Sigmoid colon (tissue), 7 donors: Measurements from ENCODE around the gene SERPINA9. TPM values are rescaled to one million over a fixed set of nuclear protein-coding genes. Genes with fewer than 3 reads are reported as not detected.

Source experiments
- DNase-seq: peaks from one replicate; pipeline ENCODE4 v3.0.0-alpha.2; 2019
- H3K27ac ChIP-seq, 4 donors: fragments of 200-600 bp; sonication (generic); one replicate each; pipeline ENCODE4 v1.5.1; 2016 to 2019; ENCODE audit warnings: mild to moderate bottlenecking in 1 of 4
- H3K27me3 ChIP-seq, 3 donors: fragments of 200-600 bp; sonication (generic); one replicate each; pipeline ENCODE4 v1.5.1; 2019; ENCODE audit warnings: mild to moderate bottlenecking in 1 of 3
- H3K36me3 ChIP-seq, 4 donors: fragments of 200-600 bp; sonication (generic); one replicate each; pipeline ENCODE4 v1.5.1; 2016 to 2019
- H3K4me1 ChIP-seq, 4 donors: fragments of 200-600 bp; sonication (generic); one replicate each; pipeline ENCODE4 v1.5.1; 2017 to 2019
- H3K4me3 ChIP-seq, 4 donors: fragments of 200-600 bp; sonication (generic); one replicate each; pipeline ENCODE4 v1.5.1; 2017 to 2019; ENCODE audit warnings: mild to moderate bottlenecking in 2 of 4, moderate library complexity in 1 of 4
- H3K9me3 ChIP-seq, 4 donors: fragments of 200-600 bp in 3 of 4; sonication (generic) in 3 of 4; one replicate each; pipeline versions ENCODE4 v1.5.1 to v1.6.1; 2013 to 2019
- EP300 ChIP-seq, 4 donors: sonication (generic); formaldehyde crosslinking; IDR thresholded peaks; one replicate each; pipeline ENCODE4 v1.6.1; 2017; ENCODE audit warnings: antibody characterized with exemption in 4 of 4
- POLR2A ChIP-seq, 2 donors: fragments of 450-650 bp; IDR thresholded peaks; one replicate each; pipeline ENCODE4 v1.6.1; 2016; ENCODE audit warnings: antibody characterized with exemption in 2 of 2, mild to moderate bottlenecking in 2 of 2, moderate library complexity in 2 of 2
- POLR2AphosphoS5 ChIP-seq, 4 donors: sonication (generic); formaldehyde crosslinking; IDR thresholded peaks; one replicate each; pipeline ENCODE4 v1.6.1; 2017; ENCODE audit warnings: antibody characterized with exemption in 4 of 4
- WGBS, 2 donors: extraction: QIAGEN DNeasy Blood & Tissue Kit; methylation state at CpG; one replicate each; pipeline ENCODE4 v1.1.7; 2013; 5-methylcytosine and 5-hydroxymethylcytosine counted together
- intact Hi-C: fragments of 100-400 bp; cut with DNase I; formaldehyde crosslinking; loops from one replicate; pipeline ENCODE4 v1.15.1; 2023
- polyA plus RNA-seq, 3 donors: library from polyadenylated mRNA; stranded (reverse); fragments of 200-250 nt; gene quantifications; one replicate each; pipeline ENCODE4 v1.2.3, GENCODE V29; 2013
- total RNA-seq, 4 donors: library from RNA; depleted of rRNA; stranded (reverse); fragments of >200 nt; gene quantifications; one replicate each; pipeline ENCODE4 v1.1.0, GENCODE V29; 2016
- TF ChIP-seq, protein P1 (sequence below), 4 experiments: fragments of 450-650 bp in 3 of 4; fragments of 200-600 bp in 1 of 4; IDR thresholded peaks; one replicate each; pipeline ENCODE4 v1.5.1; 2016 to 2019; ENCODE audit warnings: antibody characterized with exemption in 4 of 4, mild to moderate bottlenecking in 3 of 4, moderate library complexity in 2 of 4
- donor health status: healthy with polysubstance abuse.
- donor health status: Bipolar disorder and iron deficiency.
- donor health status: healthy.

The SERPINA9 gene
- total and polyA plus RNA-seq, 7 donors: 0.80 TPM; not detected in 6

DNA sequence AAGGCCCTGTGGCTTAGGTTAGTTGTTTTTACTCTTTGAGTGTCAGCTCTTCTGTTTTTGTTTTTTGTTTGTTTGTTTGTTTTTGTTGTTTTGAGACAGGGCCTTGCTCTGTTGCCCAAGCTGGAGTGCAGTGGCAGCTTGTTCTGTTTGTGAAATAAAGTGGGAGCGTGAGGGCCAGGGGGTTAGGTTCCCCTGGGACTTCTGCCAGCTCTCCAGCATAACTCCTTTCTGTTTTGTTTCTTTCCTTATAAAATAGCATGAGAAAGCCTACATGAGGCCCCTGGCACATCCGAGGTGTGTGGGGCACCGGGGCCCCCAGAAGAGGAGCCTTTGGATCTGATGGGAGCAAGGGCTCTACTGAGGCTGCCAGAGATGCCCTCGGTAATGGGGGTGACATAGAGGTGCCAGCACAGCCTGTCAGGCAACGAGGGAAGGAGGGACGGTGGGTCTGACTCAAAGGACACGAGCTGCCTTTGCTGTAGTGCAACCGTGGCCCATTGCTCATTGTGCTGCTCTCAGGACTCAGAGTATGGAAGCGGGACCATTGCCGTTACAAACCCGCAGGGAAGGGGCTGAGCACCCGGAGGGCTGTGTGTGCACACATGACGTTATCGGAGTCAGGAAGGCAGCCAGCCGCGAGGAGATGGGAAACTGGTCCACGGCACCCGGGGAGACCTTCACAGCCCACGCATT is 14.3 kb downstream of the SERPINA9 start:
- Histone ChIP-seq H3K27ac (no peak overlapping the region), H3K4me3 (no peak overlapping the region), H3K27me3 (no peaks in the 10 kb centered on the region), H3K9me3 (peaks cover 0 to 8% (median 0%) of the 10 kb centered on the region in 4 donors), H3K4me1 (no peaks in the 10 kb centered on the region), H3K36me3 (no peaks in the 10 kb centered on the region)
- intact Hi-C loops: no loop called here
- TF ChIP-seq, protein P1, sequence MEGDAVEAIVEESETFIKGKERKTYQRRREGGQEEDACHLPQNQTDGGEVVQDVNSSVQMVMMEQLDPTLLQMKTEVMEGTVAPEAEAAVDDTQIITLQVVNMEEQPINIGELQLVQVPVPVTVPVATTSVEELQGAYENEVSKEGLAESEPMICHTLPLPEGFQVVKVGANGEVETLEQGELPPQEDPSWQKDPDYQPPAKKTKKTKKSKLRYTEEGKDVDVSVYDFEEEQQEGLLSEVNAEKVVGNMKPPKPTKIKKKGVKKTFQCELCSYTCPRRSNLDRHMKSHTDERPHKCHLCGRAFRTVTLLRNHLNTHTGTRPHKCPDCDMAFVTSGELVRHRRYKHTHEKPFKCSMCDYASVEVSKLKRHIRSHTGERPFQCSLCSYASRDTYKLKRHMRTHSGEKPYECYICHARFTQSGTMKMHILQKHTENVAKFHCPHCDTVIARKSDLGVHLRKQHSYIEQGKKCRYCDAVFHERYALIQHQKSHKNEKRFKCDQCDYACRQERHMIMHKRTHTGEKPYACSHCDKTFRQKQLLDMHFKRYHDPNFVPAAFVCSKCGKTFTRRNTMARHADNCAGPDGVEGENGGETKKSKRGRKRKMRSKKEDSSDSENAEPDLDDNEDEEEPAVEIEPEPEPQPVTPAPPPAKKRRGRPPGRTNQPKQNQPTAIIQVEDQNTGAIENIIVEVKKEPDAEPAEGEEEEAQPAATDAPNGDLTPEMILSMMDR (IDR thresholded peaks at IDR 0.05): no peak
- no peak for TF ChIP-seq POLR2AphosphoS5 (IDR thresholded peaks at IDR 0.05)
- no peak for TF ChIP-seq POLR2A (IDR thresholded peaks at IDR 0.05)
- TF ChIP-seq EP300 (IDR thresholded peaks at IDR 0.05): no peak
- WGBS, 2 donors: 85 to 88% methylated on average over 19 of the region's 19 CpGs
- DNase-seq: no peak

DNA sequence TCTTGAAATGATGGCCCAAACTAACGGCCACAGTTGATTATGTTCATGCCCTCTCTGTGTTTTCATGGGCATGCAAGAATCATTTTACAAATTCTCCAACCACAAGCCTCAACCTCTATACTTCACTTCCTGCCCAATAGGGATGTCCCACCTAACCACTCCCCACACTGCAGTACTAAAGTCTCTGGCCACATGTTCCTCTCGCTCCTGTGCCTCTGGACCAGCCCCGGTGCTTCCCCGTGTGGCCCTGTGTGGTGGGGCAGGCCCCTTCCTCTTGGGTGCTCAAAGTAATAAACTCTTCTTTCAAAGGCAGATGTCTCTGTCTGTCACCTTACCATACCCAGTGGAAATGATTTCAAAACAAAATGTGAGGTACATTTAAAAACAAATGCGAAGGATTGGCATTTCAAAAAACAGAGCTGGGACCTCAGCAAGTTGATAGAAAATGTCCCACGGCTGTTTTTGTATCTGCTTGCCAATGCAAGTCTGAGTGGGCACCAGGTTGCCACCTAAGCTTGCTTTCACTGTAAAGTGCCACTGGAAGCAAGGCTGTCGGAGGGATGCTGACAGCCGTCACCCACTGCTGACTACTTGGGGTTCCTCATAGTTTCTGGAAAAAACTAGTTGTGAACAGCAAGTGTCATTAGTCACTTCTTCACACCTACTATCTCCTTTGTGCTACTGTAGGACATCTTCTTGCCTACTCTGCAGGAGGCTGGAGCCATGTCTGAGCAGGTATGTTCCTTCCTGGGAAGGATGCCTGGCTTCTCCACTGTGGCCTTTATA is 15.2 kb downstream of the SERPINA9 start:
- Histone ChIP-seq H3K27me3 (no peaks in the 10 kb centered on the region), H3K27ac (no peak overlapping the region), H3K36me3 (no peaks in the 10 kb centered on the region), H3K9me3 (peaks cover 0 to 8% (median 0%) of the 10 kb centered on the region in 4 donors), H3K4me1 (no peaks in the 10 kb centered on the region), H3K4me3 (no peak overlapping the region)
- no peak for TF ChIP-seq EP300 (IDR thresholded peaks at IDR 0.05)
- no peak for TF ChIP-seq POLR2A (IDR thresholded peaks at IDR 0.05)
- no peak for TF ChIP-seq POLR2AphosphoS5 (IDR thresholded peaks at IDR 0.05)
- TF ChIP-seq, protein P1 (IDR thresholded peaks at IDR 0.05): no peak
- no peak for DNase-seq
- intact Hi-C loops: no loop called here
- WGBS, 2 donors: 75 to 76% methylated on average over 8 of the region's 8 CpGs

DNA sequence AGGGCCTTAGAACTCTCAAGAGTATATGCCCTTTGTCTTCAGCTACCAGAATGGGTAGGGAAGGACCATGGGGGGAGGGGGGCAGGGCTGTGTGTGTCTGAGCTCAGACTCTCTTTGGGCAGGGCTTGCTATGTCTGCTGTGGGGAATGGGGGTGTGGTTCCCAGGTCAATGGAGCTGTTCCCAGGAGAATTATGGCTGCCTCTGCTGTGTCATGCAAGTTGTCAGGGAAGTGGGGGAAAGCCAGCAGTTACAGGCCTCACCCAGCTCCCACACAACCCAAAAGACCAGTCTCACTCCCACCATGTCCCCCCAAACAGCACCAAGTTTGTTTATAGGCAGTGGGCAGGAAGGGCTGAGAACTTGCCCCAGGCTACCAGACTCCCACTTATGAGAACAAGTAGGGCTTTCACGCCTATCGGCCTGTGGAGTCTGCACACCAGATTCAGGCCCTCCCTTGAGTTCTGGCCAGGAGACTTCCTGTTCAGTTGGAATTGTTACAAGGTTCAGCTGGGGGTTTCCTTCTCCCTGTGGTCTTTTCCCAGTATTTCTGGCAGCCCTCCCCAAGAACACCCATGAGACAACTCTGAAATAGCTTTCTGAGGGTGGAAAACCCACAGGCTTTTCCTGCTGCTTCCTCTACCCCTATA is 17.3 kb downstream of the SERPINA9 start:
- 61 to 80% methylated on average over 2 of the region's 2 CpGs for WGBS, 2 donors
- peaks cover 0 to 4% (median 0%) of the 10 kb centered on the region in 4 donors for H3K9me3 ChIP-seq
- H3K27me3 ChIP-seq: no peaks in the 10 kb centered on the region
- no peak overlapping the region for H3K4me3 ChIP-seq
- intact Hi-C loops: no loop called here
- TF ChIP-seq EP300 (IDR thresholded peaks at IDR 0.05): no peak
- no peak for TF ChIP-seq POLR2A (IDR thresholded peaks at IDR 0.05)
- TF ChIP-seq POLR2AphosphoS5 (IDR thresholded peaks at IDR 0.05): no peak
- TF ChIP-seq, protein P1 (IDR thresholded peaks at IDR 0.05): no peak
- no peaks in the 10 kb centered on the region for H3K4me1 ChIP-seq
- no peaks in the 10 kb centered on the region for H3K36me3 ChIP-seq
- no peak for DNase-seq
- no peak overlapping the region for H3K27ac ChIP-seq

DNA sequence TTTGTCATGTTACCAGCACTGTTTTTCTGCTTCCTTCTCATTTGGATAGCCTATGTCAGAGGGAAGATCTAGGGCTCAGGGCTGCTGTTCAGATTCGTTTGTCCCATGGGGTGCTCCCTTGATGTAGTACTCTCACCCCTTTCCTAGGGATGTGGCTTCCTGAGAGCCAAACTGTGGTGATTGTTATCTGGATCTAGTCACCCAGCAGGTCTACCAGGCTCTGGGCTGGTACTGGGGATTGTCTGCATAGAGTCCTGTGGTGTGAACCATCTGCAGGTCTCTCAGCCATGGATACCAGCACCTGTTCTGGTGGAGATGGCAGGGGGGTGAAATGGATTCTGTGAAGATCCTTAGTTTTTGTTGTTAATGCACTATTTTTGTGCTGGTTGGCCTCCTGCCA is 17.9 kb downstream of the SERPINA9 start:
- no peaks in the 10 kb centered on the region for H3K36me3 ChIP-seq
- H3K27me3 ChIP-seq: no peaks in the 10 kb centered on the region
- H3K4me1 ChIP-seq: no peaks in the 10 kb centered on the region
- H3K4me3 ChIP-seq: no peak overlapping the region
- WGBS, 2 donors: 61 to 72% methylated on average over 1 of the region's 1 CpG
- TF ChIP-seq POLR2A (IDR thresholded peaks at IDR 0.05) (no peak), EP300 (IDR thresholded peaks at IDR 0.05) (no peak), POLR2AphosphoS5 (IDR thresholded peaks at IDR 0.05) (no peak)
- TF ChIP-seq, protein P1 (IDR thresholded peaks at IDR 0.05): no peak
- H3K27ac ChIP-seq: no peak overlapping the region
- H3K9me3 ChIP-seq: peaks cover 0 to 4% (median 0%) of the 10 kb centered on the region in 4 donors
- no peak for DNase-seq
- intact Hi-C loops: no loop called here
